Fibroblast of lung (primary cell): ENCODE measurements around the gene GALNT17. TPM values are rescaled to one million over a fixed set of nuclear protein-coding genes. Genes with fewer than 3 reads are reported as not detected.

Experiments
- DNase-seq, 2 donors: peaks; one replicate each; pipeline versions ENCODE4 v3.0.0 to v3.0.0-alpha.2; 2010; ENCODE audit warnings: low read depth in 2 of 2
- H2AFZ ChIP-seq: 2 replicates; pipeline ENCODE4 v1.5.1; 2012; ENCODE audit warnings: low read length, control low read depth, inconsistent platforms
- H3K27ac ChIP-seq: 2 replicates; pipeline ENCODE4 v1.5.1; 2011; ENCODE audit warnings: low read length, control low read depth; ENCODE audit not compliant: insufficient read depth
- H3K27me3 ChIP-seq: 2 replicates; pipeline ENCODE4 v1.5.1; 2011; ENCODE audit warnings: mild to moderate bottlenecking, low read length; ENCODE audit not compliant: control insufficient read depth, insufficient read depth
- H3K36me3 ChIP-seq: 2 replicates; pipeline ENCODE4 v1.5.1; 2011; ENCODE audit warnings: low read length; ENCODE audit not compliant: control insufficient read depth, insufficient read depth
- H3K4me1 ChIP-seq: 2 replicates; pipeline ENCODE4 v1.5.1; 2011; ENCODE audit warnings: low read length; ENCODE audit not compliant: control insufficient read depth, insufficient read depth; ENCODE audit errors: extremely low read depth
- H3K4me2 ChIP-seq: 2 replicates; pipeline ENCODE4 v1.5.1; 2011; ENCODE audit warnings: low read length, control low read depth; ENCODE audit not compliant: insufficient read depth; ENCODE audit errors: extremely low read depth
- H3K4me3 ChIP-seq, 4 experiments: fragments of 200-600 bp in 1 of 4; sonication (generic) in 1 of 4; replicated peaks in 1 of 4; 2 replicates each; pipeline ENCODE4 v1.5.1; 2011 to 2016; ENCODE audit warnings: low read length in 4 of 4, low read depth in 3 of 4, mild to moderate bottlenecking in 3 of 4, control low read depth in 2 of 4, inconsistent platforms in 1 of 4, mixed read lengths in 1 of 4; ENCODE audit not compliant: insufficient read depth in 1 of 4; ENCODE audit errors: control extremely low read depth in 1 of 4
- H3K79me2 ChIP-seq: 2 replicates; pipeline ENCODE4 v1.5.1; 2012; ENCODE audit warnings: mild to moderate bottlenecking, low read length, inconsistent platforms; ENCODE audit not compliant: control insufficient read depth, insufficient read depth
- H3K9ac ChIP-seq: 2 replicates; pipeline ENCODE4 v1.5.1; 2011; ENCODE audit warnings: mild to moderate bottlenecking, low read length, control low read depth; ENCODE audit not compliant: insufficient read depth
- H3K9me3 ChIP-seq: 2 replicates; pipeline ENCODE4 v1.5.1; 2012; ENCODE audit warnings: low read depth, low read length; ENCODE audit not compliant: control insufficient read depth, insufficient read depth
- H4K20me1 ChIP-seq: 2 replicates; pipeline ENCODE4 v1.5.1; 2011; ENCODE audit warnings: low read length; ENCODE audit not compliant: control insufficient read depth, insufficient read depth; ENCODE audit errors: extremely low read depth
- EZH2 ChIP-seq: IDR thresholded peaks from 2 replicates; pipeline ENCODE4 v1.5.1; 2012; ENCODE audit warnings: low read length, control low read depth, mild to moderate bottlenecking; ENCODE audit errors: missing control alignments
- polyA plus RNA-seq, 2 donors: library from polyadenylated mRNA; depleted of rRNA in 1 of 2; stranded (reverse) in 1 of 2; unstranded in 1 of 2; fragments of >200 nt; gene quantifications; 2 replicates each; pipeline ENCODE4 v1.2.1, GENCODE V29; 2011 to 2012; ENCODE audit warnings: missing spikeins in 1 of 2
- total RNA-seq: library from RNA; depleted of rRNA; stranded (reverse); fragments of >200 nt; gene quantifications from 2 replicates; pipeline ENCODE4 v1.2.1, GENCODE V29; 2014
- TF ChIP-seq, protein P1 (sequence below), 2 donors: IDR thresholded peaks in 1 of 2; conservative IDR thresholded peaks in 1 of 2; 1 replicate in 1 of 2; 2 replicates in 1 of 2; pipeline ENCODE4 v1.5.1; 2011 to 2012; ENCODE audit warnings: low read length in 2 of 2, control low read depth in 1 of 2, inconsistent platforms in 1 of 2, low read depth in 1 of 2, mild to moderate bottlenecking in 1 of 2

Gene GALNT17
- total and polyA plus RNA-seq, 2 donors (not counting 1 experiment from before 2014, with no cell fraction given) = under 0.01 TPM; not detected in 1

GRCh38 chr7:71687286-71687685 lies 555.3 kb downstream of the GALNT17 start:
- Histone ChIP-seq H3K9me3 (no peaks in the 10 kb centered on the region), H3K36me3 (no peaks in the 10 kb centered on the region), H3K9ac (no peak overlapping the region), H3K27ac (no peak overlapping the region), H3K79me2 (no peaks in the 10 kb centered on the region), H2AFZ (no peak overlapping the region), H3K27me3 (no peaks in the 10 kb centered on the region), H3K4me2 (no peak overlapping the region), H3K4me1 (no peaks in the 10 kb centered on the region), H4K20me1 (no peaks in the 10 kb centered on the region), H3K4me3 (no peak overlapping the region)
- no peak for DNase-seq
- no peak for TF ChIP-seq EZH2
- TF ChIP-seq, protein P1, sequence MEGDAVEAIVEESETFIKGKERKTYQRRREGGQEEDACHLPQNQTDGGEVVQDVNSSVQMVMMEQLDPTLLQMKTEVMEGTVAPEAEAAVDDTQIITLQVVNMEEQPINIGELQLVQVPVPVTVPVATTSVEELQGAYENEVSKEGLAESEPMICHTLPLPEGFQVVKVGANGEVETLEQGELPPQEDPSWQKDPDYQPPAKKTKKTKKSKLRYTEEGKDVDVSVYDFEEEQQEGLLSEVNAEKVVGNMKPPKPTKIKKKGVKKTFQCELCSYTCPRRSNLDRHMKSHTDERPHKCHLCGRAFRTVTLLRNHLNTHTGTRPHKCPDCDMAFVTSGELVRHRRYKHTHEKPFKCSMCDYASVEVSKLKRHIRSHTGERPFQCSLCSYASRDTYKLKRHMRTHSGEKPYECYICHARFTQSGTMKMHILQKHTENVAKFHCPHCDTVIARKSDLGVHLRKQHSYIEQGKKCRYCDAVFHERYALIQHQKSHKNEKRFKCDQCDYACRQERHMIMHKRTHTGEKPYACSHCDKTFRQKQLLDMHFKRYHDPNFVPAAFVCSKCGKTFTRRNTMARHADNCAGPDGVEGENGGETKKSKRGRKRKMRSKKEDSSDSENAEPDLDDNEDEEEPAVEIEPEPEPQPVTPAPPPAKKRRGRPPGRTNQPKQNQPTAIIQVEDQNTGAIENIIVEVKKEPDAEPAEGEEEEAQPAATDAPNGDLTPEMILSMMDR (conservative IDR thresholded peaks at IDR 0.05 in 1 of 2, IDR thresholded peaks at IDR 0.05 in 1 of 2; ENCODE audit: low read depth in 1 of 2, low read length in 2 of 2) = no peak

DNA sequence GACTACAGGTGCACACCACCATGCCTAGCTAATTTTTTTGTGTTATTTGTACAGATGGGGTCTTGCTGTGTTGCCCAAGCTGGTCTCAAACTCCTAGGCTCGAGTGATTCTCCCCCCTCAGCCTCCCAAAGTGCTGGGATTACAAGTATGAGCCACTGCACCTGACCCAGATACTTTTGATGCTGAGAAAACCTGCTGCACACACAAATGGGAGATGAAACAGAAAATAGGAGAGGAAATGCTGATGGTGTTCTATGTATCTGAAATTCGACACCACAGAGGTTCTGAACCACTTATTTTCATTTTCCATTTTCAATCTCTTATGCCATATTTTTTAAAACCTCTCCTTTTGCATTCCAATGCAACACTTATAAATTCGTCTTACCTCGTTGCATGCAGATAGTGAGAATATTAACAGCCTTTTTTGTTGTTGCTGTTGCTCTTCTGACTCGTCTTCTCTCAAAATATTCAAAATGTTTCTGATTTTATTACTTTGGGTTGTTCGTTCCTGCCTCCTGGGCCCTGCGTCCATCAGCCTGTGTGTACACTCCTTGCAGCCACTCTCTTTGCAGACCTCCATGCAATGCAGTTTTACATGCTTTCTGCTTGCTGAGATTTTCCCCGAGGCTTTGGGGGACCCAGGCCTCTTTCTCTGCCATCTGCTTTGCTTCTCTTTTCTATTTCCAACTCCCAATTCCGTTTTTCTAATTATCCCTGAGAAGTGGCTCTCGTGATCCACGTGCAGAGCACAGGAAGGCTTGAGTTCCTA lies 556.1 kb downstream of the GALNT17 start:
- no peak for DNase-seq
- H3K9ac ChIP-seq = no peak overlapping the region

DNA sequence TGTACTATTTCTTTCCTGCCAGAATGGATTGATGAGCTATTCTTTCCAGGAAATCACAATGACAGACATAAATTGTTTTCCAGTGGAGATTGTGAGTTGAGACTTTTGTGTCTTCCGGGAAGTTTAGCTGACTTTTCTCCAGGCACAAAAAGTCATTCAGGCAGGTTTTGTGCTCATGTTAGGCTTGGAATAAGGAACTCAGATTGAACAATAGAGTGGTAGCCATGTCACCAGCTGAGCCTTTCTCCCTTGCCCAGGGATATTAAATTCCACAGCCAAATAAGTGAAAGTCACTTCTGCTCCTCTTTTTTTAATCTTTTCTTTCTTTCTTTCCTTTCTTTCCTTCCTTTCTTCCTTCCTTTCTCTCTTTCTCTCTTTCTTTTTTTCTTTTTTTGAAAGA lies 559.6 kb downstream of the GALNT17 start:
- no peak overlapping the region for H3K4me2 ChIP-seq
- H3K4me1 ChIP-seq = no peaks in the 10 kb centered on the region
- TF ChIP-seq, protein P1 (conservative IDR thresholded peaks at IDR 0.05 in 1 of 2, IDR thresholded peaks at IDR 0.05 in 1 of 2; ENCODE audit: low read depth in 1 of 2, low read length in 2 of 2) = no peak
- TF ChIP-seq EZH2 = no peak
- DNase-seq = no peak
- no peaks in the 10 kb centered on the region for H3K27me3 ChIP-seq
- H3K9me3 ChIP-seq = no peaks in the 10 kb centered on the region
- no peaks in the 10 kb centered on the region for H3K36me3 ChIP-seq
- H3K9ac ChIP-seq = no peak overlapping the region
- no peaks in the 10 kb centered on the region for H4K20me1 ChIP-seq
- H3K4me3 ChIP-seq = no peak overlapping the region
- no peaks in the 10 kb centered on the region for H3K79me2 ChIP-seq
- no peak overlapping the region for H3K27ac ChIP-seq
- no peak overlapping the region for H2AFZ ChIP-seq

More for the DNA sequence above, 556.1 kb downstream of the GALNT17 start:
- no peaks in the 10 kb centered on the region for H3K4me1 ChIP-seq
- no peaks in the 10 kb centered on the region for H4K20me1 ChIP-seq
- H3K79me2 ChIP-seq = no peaks in the 10 kb centered on the region
- TF ChIP-seq, protein P1 (conservative IDR thresholded peaks at IDR 0.05 in 1 of 2, IDR thresholded peaks at IDR 0.05 in 1 of 2; ENCODE audit: low read depth in 1 of 2, low read length in 2 of 2) = no peak
- TF ChIP-seq EZH2 = no peak
- no peaks in the 10 kb centered on the region for H3K36me3 ChIP-seq
- no peak overlapping the region for H3K4me3 ChIP-seq
- H2AFZ ChIP-seq = no peak overlapping the region
- H3K4me2 ChIP-seq = no peak overlapping the region
- H3K9me3 ChIP-seq = no peaks in the 10 kb centered on the region
- H3K27me3 ChIP-seq = no peaks in the 10 kb centered on the region
- H3K27ac ChIP-seq = no peak overlapping the region
